Measurements from ENCODE around the gene RNASEH2B.

GRCh38 chr13:50867637-50867945, 42.0 kb upstream of the RNASEH2B start:
- TF ChIP-seq ZNF260 (CRISPR knock-in tag; IDR thresholded peaks at IDR 0.05; ENCODE audit: borderline replicate concordance, low read depth) (no peak), PHF20 (CRISPR knock-in tag; IDR thresholded peaks at IDR 0.05) (no peak), ZC3H4 (CRISPR knock-in tag; IDR thresholded peaks at IDR 0.05; ENCODE audit: borderline replicate concordance) (no peak), SUZ12 (IDR thresholded peaks at IDR 0.05; ENCODE audit: low read depth, low read length) (no peak), SMC3 (IDR thresholded peaks at IDR 0.05; ENCODE audit: low read length) (no peak), CTCF (CRISPR knock-in tag; IDR thresholded peaks at IDR 0.05) (no peak), CREB1 (IDR thresholded peaks at IDR 0.05) (no peak), CREB1 (CRISPR knock-in tag; IDR thresholded peaks at IDR 0.05) (no peak)
- TF ChIP-seq, protein P1, sequence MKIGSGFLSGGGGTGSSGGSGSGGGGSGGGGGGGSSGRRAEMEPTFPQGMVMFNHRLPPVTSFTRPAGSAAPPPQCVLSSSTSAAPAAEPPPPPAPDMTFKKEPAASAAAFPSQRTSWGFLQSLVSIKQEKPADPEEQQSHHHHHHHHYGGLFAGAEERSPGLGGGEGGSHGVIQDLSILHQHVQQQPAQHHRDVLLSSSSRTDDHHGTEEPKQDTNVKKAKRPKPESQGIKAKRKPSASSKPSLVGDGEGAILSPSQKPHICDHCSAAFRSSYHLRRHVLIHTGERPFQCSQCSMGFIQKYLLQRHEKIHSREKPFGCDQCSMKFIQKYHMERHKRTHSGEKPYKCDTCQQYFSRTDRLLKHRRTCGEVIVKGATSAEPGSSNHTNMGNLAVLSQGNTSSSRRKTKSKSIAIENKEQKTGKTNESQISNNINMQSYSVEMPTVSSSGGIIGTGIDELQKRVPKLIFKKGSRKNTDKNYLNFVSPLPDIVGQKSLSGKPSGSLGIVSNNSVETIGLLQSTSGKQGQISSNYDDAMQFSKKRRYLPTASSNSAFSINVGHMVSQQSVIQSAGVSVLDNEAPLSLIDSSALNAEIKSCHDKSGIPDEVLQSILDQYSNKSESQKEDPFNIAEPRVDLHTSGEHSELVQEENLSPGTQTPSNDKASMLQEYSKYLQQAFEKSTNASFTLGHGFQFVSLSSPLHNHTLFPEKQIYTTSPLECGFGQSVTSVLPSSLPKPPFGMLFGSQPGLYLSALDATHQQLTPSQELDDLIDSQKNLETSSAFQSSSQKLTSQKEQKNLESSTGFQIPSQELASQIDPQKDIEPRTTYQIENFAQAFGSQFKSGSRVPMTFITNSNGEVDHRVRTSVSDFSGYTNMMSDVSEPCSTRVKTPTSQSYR (CRISPR knock-in tag; IDR thresholded peaks at IDR 0.05; ENCODE audit: borderline replicate concordance): no peak
- TF ChIP-seq, protein P2, sequence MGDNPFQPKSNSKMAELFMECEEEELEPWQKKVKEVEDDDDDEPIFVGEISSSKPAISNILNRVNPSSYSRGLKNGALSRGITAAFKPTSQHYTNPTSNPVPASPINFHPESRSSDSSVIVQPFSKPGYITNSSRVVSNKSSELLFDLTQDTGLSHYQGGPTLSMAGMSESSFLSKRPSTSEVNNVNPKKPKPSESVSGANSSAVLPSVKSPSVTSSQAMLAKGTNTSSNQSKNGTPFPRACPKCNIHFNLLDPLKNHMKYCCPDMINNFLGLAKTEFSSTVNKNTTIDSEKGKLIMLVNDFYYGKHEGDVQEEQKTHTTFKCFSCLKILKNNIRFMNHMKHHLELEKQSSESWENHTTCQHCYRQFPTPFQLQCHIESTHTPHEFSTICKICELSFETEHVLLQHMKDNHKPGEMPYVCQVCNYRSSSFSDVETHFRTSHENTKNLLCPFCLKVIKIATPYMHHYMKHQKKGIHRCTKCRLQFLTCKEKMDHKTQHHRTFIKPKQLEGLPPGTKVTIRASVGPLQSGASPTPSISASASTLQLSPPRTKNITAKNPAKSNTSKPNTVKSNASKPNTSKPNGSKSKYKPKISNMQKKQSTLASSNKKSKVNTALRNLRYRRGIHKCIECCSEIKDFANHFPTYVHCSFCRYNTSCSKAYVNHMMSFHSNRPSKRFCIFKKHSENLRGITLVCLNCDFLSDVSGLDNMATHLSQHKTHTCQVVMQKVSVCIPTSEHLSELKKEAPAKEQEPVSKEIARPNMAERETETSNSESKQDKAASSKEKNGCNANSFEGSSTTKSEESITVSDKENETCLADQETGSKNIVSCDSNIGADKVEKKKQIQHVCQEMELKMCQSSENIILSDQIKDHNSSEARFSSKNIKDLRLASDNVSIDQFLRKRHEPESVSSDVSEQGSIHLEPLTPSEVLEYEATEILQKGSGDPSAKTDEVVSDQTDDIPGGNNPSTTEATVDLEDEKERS (CRISPR knock-in tag; IDR thresholded peaks at IDR 0.05): no peak
